ENCODE results near the gene INSR. TPM values are rescaled to one million over a fixed set of nuclear protein-coding genes. Genes with fewer than 3 reads are reported as not detected.

INSR gene
- total and polyA plus RNA-seq, 10 of the 15 experiments (the other 5 are each of a cell fraction or from before 2014, with no cell fraction given): 4.2 to 34.9 (median 13.6) TPM

- TF ChIP-seq NR2F1 (conservative IDR thresholded peaks at IDR 0.05): no peak; the same call in 1 of the 2 replicates
- TF ChIP-seq TCF7 (IDR thresholded peaks at IDR 0.05; ENCODE audit: borderline replicate concordance): no peak
- TF ChIP-seq E2F8 (IDR thresholded peaks at IDR 0.05; ENCODE audit: low read depth, partially characterized antibody): no peak
- 0 out of 2 replicates have a peak, but pooled peaks have one; percentile 38 for TF ChIP-seq ZNF217 (IDR thresholded peaks at IDR 0.05)
- peak; percentile 43 for TF ChIP-seq ATF7 (IDR thresholded peaks at IDR 0.05; ENCODE audit: low read depth)
- no peak for TF ChIP-seq TARDBP (IDR thresholded peaks at IDR 0.05; ENCODE audit: borderline replicate concordance)
- no peak for TF ChIP-seq ATF3 (IDR thresholded peaks at IDR 0.05; ENCODE audit: borderline replicate concordance, extremely low read depth, low read depth, low read length)
- TF ChIP-seq STAT3 (IDR thresholded peaks at IDR 0.05; ENCODE audit: low read depth, low read length): 0 out of 2 replicates have a peak, but pooled peaks have one; percentile 75
- TF ChIP-seq RAD21 (IDR thresholded peaks at IDR 0.05; ENCODE audit: insufficient read depth, low read depth, low read length): no peak
- TF ChIP-seq ELK1 (IDR thresholded peaks at IDR 0.05; ENCODE audit: low read depth, low read length): no peak
- TF ChIP-seq WRNIP1 (IDR thresholded peaks at IDR 0.05; ENCODE audit: borderline replicate concordance, low read depth, low read length): no peak
- TF ChIP-seq EED (IDR thresholded peaks at IDR 0.05; ENCODE audit: low read depth): peak; percentile 81
- no peak; the same call in 1 of the 2 replicates for TF ChIP-seq PAX5 (IDR thresholded peaks at IDR 0.05; ENCODE audit: borderline replicate concordance, low read depth, low read length)
- 0 out of 2 replicates have a peak, but pooled peaks have one; percentile 37 for TF ChIP-seq ZBTB40 (IDR thresholded peaks at IDR 0.05; ENCODE audit: borderline replicate concordance)
- TF ChIP-seq JUNB (IDR thresholded peaks at IDR 0.05): peak; percentile 21; the same call in 1 of the 2 replicates
- TF ChIP-seq POU2F2 (IDR thresholded peaks at IDR 0.05; ENCODE audit: borderline replicate concordance, low read depth, low read length): peak; percentile 25; the same call in 1 of the 3 replicates
- no peak for TF ChIP-seq IRF4 (IDR thresholded peaks at IDR 0.05; ENCODE audit: low read depth, low read length)
- TF ChIP-seq MTA3 (IDR thresholded peaks at IDR 0.05; ENCODE audit: borderline replicate concordance, low read length): no peak
- no peak for TF ChIP-seq EZH2 (IDR thresholded peaks at IDR 0.05; ENCODE audit: borderline replicate concordance, control insufficient read depth, low read depth, low read length)
- peak; percentile 44; the same call in 1 of the 2 replicates for TF ChIP-seq PKNOX1 (IDR thresholded peaks at IDR 0.05)
Observed at GRCh38 chr19:7333198-7334118, 39.2 kb upstream of the INSR start (continued).

All from GM12878 (cell line).